Measurements from ENCODE around the gene RIPPLY2.
"Not testable (repeated sequence)": the region's sequence is repeated elsewhere in the genome, so short reads cannot be mapped to it uniquely, and the experiment has no call there.

DNA sequence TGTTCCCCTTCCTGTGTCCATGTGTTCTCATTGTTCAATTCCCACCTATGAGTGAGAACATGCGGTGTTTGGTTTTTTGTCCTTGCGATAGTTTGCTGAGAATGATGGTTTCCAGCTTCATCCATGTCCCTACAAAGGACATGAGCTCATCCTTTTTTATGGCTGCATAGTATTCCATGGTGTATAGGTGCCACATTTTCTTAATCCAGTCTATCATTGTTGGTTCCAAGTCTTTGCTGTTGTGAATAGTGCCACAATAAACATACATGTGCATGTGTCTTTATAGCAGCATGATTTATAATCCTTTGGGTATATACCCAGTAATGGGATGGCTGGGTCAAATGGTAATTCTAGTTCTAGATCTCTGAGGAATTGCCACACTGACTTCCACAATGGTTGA, 43.9 kb downstream of the RIPPLY2 start:
- TF ChIP-seq POLR2A (IDR thresholded peaks at IDR 0.05; ENCODE audit: low read length); GATA1 (IDR thresholded peaks at IDR 0.05; ENCODE audit: low read depth, low read length): not testable (repeated sequence)

Data from erythroblast (primary cell).